AG04450 (cell line): ENCODE measurements around the gene NUDT8. TPM values are rescaled to one million over a fixed set of nuclear protein-coding genes. Genes with fewer than 3 reads are reported as not detected.
"Not testable (repeated sequence)": the region's sequence is repeated elsewhere in the genome, so short reads cannot be mapped to it uniquely, and the experiment has no call there.

Experiments used
- CTCF ChIA-PET: fragments of 300-600, 350-600 bp; formaldehyde crosslinking; extraction: SDS; loops from one replicate; lab custom pipeline; 2022; ENCODE audit warnings: antibody characterized with exemption, inconsistent platforms; lab: Charles Lee
- POLR2A ChIA-PET: fragments of 350-600 bp; formaldehyde crosslinking; extraction: SDS; loops from one replicate; lab custom pipeline; 2021; ENCODE audit warnings: antibody characterized with exemption, inconsistent platforms; lab: Yijun Ruan, JAX
- DNase-seq: peaks from one replicate; pipeline ENCODE4 v3.0.0-alpha.2; 2011; ENCODE audit warnings: low read depth, low spot score
- H3K27ac ChIP-seq: one replicate; pipeline ENCODE4 v1.5.1; 2012; ENCODE audit warnings: low read depth, low read length, control low read depth
- H3K27me3 ChIP-seq: one replicate; pipeline ENCODE4 v1.6.0; 2012; ENCODE audit warnings: low read length; ENCODE audit not compliant: control insufficient read depth, insufficient read depth
- H3K4me3 ChIP-seq: 2 replicates; pipeline ENCODE4 v1.5.1; 2011; ENCODE audit warnings: mild to moderate bottlenecking, low read depth, low read length, control low read depth
- H3K9me3 ChIP-seq: 2 replicates; pipeline ENCODE4 v1.5.1; 2012; ENCODE audit warnings: low read length; ENCODE audit not compliant: control insufficient read depth, insufficient read depth
- polyA plus RNA-seq: library from polyadenylated mRNA; depleted of rRNA; stranded (reverse); fragments of >200 nt; gene quantifications from 2 replicates; pipeline ENCODE4 v1.2.3, GENCODE V29; 2011
- TF ChIP-seq, protein P1 (sequence below): IDR thresholded peaks from 2 replicates; pipeline ENCODE4 v1.5.1; 2011; ENCODE audit warnings: low read depth, low read length, control low read depth, inconsistent platforms

NUDT8 gene
- polyA plus RNA-seq, 1 experiment, result 0.40 TPM

DNA sequence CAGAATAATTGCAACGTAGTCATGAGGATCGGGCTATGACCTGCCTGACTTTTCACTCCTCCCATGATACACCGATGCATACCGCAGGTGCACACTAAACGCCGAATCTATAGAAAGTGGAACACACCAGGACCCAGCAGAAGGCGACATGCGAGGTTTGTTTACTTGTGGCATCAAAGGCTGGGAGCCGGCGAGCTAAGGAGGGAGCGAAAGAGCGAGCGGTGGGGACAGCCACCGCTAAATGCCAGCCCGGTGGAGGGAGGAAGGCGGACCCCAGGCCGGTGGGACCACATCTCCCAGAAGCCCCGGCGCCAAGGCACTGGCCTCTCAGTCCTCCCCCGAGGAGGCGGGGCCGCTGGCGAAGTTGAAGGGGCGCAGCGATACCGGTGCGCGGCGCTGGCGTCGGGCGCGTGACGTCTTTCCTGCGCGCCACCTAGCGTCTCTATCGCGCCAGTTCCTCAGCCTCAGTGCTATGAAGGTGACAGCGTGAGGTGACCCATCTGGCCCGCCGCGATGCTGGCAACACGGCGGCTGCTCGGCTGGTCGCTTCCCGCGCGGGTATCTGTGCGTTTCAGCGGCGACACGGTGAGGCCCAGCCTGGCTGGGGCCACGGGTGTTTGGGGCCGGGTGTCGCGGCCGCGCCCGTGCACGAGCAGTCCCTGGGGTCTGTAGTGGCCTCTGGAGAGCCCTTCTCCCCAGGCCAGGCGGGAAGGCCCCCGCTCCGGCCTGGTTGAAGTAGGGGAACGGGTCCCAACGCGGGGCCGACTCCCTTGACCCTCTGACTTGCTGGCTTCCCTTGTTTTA is 23.0 kb downstream of the NUDT8 start, which contains the start of gene NDUFV1:
Gene NDUFV1, plus strand, starts transcription at position 445 of the 804 bp plus-strand sequence. Its CDS starts 69 bp downstream, at position 514.
- DNase-seq, result peak; percentile 65
- TF ChIP-seq, protein P1, sequence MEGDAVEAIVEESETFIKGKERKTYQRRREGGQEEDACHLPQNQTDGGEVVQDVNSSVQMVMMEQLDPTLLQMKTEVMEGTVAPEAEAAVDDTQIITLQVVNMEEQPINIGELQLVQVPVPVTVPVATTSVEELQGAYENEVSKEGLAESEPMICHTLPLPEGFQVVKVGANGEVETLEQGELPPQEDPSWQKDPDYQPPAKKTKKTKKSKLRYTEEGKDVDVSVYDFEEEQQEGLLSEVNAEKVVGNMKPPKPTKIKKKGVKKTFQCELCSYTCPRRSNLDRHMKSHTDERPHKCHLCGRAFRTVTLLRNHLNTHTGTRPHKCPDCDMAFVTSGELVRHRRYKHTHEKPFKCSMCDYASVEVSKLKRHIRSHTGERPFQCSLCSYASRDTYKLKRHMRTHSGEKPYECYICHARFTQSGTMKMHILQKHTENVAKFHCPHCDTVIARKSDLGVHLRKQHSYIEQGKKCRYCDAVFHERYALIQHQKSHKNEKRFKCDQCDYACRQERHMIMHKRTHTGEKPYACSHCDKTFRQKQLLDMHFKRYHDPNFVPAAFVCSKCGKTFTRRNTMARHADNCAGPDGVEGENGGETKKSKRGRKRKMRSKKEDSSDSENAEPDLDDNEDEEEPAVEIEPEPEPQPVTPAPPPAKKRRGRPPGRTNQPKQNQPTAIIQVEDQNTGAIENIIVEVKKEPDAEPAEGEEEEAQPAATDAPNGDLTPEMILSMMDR, result peak; percentile 44
- Histone ChIP-seq H3K27me3 (peaks cover 5% of the 10 kb centered on the region), H3K9me3 (peaks cover 4% of the 10 kb centered on the region), H3K27ac (peak within 1 kb of the TSS; percentile 31), H3K4me3 (peak within 1 kb of the TSS; percentile 70)
- ChIA-PET CTCF (interaction anchor here (1.6 to 1.8 kb wide), 2 partner anchors 8 to 22 kb away, joined by 6 to 7 read pairs; no protein-coding TSS in a partner anchor), POLR2A (interaction anchor here (1.0 kb wide), 1 partner anchor 23 kb away, joined by 12 read pairs; the partner anchor contains the start of gene GSTP1)

DNA sequence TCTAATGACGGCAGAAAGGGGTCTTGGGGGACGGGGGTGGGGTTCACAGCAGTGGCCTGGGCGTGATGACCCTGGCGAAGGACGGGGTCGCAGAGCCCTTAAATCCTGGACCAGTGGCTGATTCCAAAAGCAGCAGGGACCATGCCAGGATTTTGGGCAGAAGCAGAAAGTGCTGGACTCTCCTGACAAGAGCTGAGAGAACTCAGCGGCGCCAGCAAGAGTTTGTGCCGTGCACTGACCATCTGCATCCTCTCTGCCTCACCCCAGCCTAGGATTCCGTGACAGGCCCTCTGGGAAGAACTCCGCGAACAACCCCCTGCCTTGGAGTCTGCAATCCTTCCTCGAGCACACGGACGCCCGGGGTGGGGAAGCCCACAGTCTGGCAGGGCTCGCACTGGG is 23.6 kb downstream of the NUDT8 start:
- Histone ChIP-seq H3K9me3 (peaks cover 4% of the 10 kb centered on the region), H3K27me3 (peaks cover 7% of the 10 kb centered on the region), H3K4me3 (peak overlapping the region; percentile 70), H3K27ac (no peak overlapping the region)
- ChIA-PET CTCF (interaction anchor here (1.6 to 1.8 kb wide), 2 partner anchors 8 to 23 kb away, joined by 6 to 7 read pairs; no protein-coding TSS in a partner anchor), POLR2A (interaction anchor here (0.6 to 1.0 kb wide), 2 partner anchors 22 to 47 kb away, joined by 5 to 12 read pairs; partner anchors contain the start of gene GSTP1)
- TF ChIP-seq, protein P1, result no peak
- no peak for DNase-seq

DNA sequence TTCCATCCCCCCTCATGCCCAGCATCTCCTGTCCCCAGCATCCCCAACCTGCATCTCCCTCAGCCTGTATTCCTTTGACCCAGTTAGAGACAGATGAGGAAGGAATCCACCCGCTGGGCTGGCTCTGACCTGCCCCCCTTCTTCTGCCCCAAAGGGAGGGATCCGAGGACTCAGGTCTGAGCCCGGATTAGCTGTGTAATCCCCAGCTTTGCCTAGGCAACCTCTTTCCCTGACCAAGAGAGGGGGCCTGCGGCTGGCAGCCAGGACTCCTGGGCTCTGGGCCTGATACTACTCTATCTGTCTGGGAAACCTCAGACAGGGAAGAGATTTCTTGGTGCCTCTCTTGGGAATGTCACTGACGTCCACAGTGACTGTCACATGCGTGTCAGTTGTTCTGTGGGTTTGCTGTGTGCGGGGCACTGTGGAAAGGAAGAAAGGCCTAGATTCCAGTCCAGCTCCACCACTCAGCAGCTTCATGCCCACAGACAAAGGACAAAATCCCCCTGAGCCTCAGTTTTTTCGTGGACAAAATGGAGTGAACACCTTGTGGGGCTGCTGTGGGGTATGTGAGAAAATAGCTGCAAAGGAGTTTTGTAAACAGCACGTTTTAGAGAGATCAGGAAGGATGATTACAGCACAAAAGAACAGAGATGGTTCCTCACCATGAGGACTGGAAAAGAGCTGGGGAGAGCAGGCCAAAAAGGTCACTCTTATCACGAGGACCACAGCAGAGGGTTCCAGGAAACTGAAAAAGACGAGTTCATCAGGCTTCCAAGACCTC is 24.3 kb downstream of the NUDT8 start:
- DNase-seq, result no peak
- H3K27me3 ChIP-seq, result peaks cover 12% of the 10 kb centered on the region
- CTCF ChIA-PET, result interaction anchor here (1.6 to 1.8 kb wide), 2 partner anchors 9 to 24 kb away, joined by 6 to 7 read pairs; no protein-coding TSS in a partner anchor
- H3K4me3 ChIP-seq, result no peak overlapping the region
- TF ChIP-seq, protein P1, result no peak
- H3K27ac ChIP-seq, result no peak overlapping the region
- H3K9me3 ChIP-seq, result peaks cover 4% of the 10 kb centered on the region
- POLR2A ChIA-PET, result interaction anchor here (0.6 to 1.0 kb wide), 2 partner anchors 21 to 47 kb away, joined by 5 to 12 read pairs; partner anchors contain the start of gene GSTP1

DNA sequence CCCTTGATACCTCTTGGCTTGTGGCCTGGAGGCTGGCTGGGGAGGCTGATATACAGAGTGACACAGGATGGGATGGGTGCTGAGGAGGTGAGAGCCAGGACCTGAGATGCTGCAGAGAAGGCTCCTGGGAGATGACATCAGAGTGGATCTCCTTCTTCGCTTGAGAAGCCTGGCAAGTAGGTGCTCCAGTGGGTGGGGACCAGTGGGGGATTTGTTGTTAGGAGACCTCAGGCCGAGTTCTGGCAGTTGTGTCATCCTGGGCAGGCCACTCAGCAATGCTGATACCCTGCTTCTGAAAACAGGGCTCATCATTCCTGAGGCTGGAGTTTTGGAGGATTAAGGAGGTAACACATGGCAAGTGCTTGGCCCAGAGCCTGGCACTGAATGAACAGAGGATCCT is 24.9 kb downstream of the NUDT8 start:
- ChIA-PET POLR2A (no interaction called here), CTCF (interaction anchor here (0.7 to 1.8 kb wide), 3 partner anchors 9 to 24 kb away, joined by 4 to 7 read pairs (median 6); no protein-coding TSS in a partner anchor)
- Histone ChIP-seq H3K27ac (no peak overlapping the region), H3K4me3 (no peak overlapping the region), H3K27me3 (peaks cover 17% of the 10 kb centered on the region), H3K9me3 (peaks cover 4% of the 10 kb centered on the region)
- DNase-seq, result no peak
- TF ChIP-seq, protein P1, result no peak

DNA sequence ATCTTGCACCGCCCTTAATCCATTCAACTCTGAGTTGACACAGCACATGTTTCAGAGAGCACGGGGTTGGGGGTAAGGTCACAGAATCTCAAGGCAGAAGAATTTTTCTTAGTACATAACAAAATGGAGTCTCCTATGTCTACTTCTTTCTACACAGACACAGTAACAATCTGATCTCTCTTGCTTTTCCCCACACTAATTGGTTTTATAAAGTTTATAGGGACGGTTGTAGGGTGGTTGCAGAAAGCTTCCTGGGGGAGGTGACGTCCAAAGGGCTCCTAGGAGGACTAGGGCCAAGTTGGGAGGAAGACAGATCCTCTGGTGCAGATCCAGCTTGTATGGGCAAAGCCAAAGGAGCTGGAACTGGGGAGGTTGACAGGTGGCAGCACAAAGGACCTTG is 25.6 kb downstream of the NUDT8 start:
- POLR2A ChIA-PET, H3K27ac ChIP-seq, DNase-seq, H3K9me3 ChIP-seq, H3K4me3 ChIP-seq: not testable (repeated sequence)
- H3K27me3 ChIP-seq, result peaks cover 17% of the 10 kb centered on the region
- CTCF ChIA-PET, result interaction anchor here (0.7 kb wide), 1 partner anchor 10 kb away, joined by 4 read pairs; no protein-coding TSS in a partner anchor
